ENCODE results near the gene PCTP.

PCTP gene

GRCh38 chr17:55717898-55718735, 32.7 kb upstream of the PCTP start:
- H3K4me3 ChIP-seq (ENCODE audit: low read depth, low read length) = no peak overlapping the region
- DNase-seq (ENCODE audit: low read depth) = peak; percentile 58
- in situ Hi-C loops (cut with HindIII; ENCODE audit: low sequenced_read_pairs) = no loop called here
- TF ChIP-seq CTCF (IDR thresholded peaks at IDR 0.05; ENCODE audit: low read depth, low read length, missing control alignments) = peak; percentile 73

GRCh38 chr17:55720919-55721836, 29.7 kb upstream of the PCTP start:
- in situ Hi-C loops (cut with HindIII; ENCODE audit: low sequenced_read_pairs) = no loop called here
- no peak for DNase-seq (ENCODE audit: low read depth)
- no peak for TF ChIP-seq CTCF (IDR thresholded peaks at IDR 0.05; ENCODE audit: low read depth, low read length, missing control alignments)
- no peak overlapping the region for H3K4me3 ChIP-seq (ENCODE audit: low read depth, low read length)

GRCh38 chr17:55722016-55722736, 28.7 kb upstream of the PCTP start:
- H3K4me3 ChIP-seq (ENCODE audit: low read depth, low read length) = peak overlapping the region; percentile 9
- no peak for DNase-seq (ENCODE audit: low read depth)
- in situ Hi-C loops (cut with HindIII; ENCODE audit: low sequenced_read_pairs) = no loop called here
- no peak for TF ChIP-seq CTCF (IDR thresholded peaks at IDR 0.05; ENCODE audit: low read depth, low read length, missing control alignments)

- in situ Hi-C loops (cut with HindIII; ENCODE audit: low sequenced_read_pairs) = no loop called here
- peak within 1 kb of the TSS; percentile 9 for H3K4me3 ChIP-seq (ENCODE audit: low read depth, low read length)
- TF ChIP-seq CTCF (IDR thresholded peaks at IDR 0.05; ENCODE audit: low read depth, low read length, missing control alignments) = no peak
- peak; percentile 53 for DNase-seq (ENCODE audit: low read depth)
Measured at GRCh38 chr17:55722742-55723487, 27.9 kb upstream of the PCTP start, which contains the start of gene TMEM100. TSS of gene TMEM100 (minus strand) at chr17:55722864. CDS start at chr17:55721070, 1,794 bp downstream.

GRCh38 chr17:55723488-55723848, 27.4 kb upstream of the PCTP start:
- no peak for DNase-seq (ENCODE audit: low read depth)
- H3K4me3 ChIP-seq (ENCODE audit: low read depth, low read length) = no peak overlapping the region
- in situ Hi-C loops (cut with HindIII; ENCODE audit: low sequenced_read_pairs) = no loop called here
- TF ChIP-seq CTCF (IDR thresholded peaks at IDR 0.05; ENCODE audit: low read depth, low read length, missing control alignments) = no peak

Measured in astrocyte of the cerebellum (primary cell).